Measurements from ENCODE around the gene HNRNPUL1. TPM values are rescaled to one million over a fixed set of nuclear protein-coding genes. Genes with fewer than 3 reads are reported as not detected.

The HNRNPUL1 gene
- total RNA-seq, 1 donor from 2014 or later, result 116 TPM

DNA sequence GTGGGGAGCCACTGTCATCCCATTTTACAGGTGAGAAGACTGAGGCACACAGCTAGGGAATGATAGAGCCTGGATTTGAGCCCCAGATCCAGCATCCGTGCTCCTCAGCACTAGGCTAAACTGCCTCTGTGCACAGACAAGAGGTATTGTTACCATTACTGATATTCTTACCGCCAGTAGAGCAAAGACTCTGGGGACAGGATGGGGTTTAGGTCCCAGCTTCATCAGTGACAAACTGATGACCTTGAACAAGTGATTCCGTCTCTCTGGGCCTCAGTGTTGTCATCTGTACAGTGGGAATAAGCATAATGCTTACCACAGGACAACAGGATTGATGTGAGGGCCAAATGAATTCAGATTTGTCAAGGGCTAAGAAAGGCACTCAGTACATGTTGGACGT lies 28.7 kb upstream of the HNRNPUL1 start:
- no peak for DNase-seq (ENCODE audit: extremely low spot score in 2 of 2)
- H3K36me3 ChIP-seq, result peaks cover 0 to 50% of the 10 kb centered on the region in 2 donors
- no peaks in the 10 kb centered on the region for H3K9me3 ChIP-seq
- intact Hi-C loops (cut with DNase I), result no loop called here
- H3K27ac ChIP-seq, result no peak overlapping the region
- H3K4me1 ChIP-seq, result no peaks in the 10 kb centered on the region
- H3K4me3 ChIP-seq, result no peak overlapping the region
- H3K27me3 ChIP-seq, result no peaks in the 10 kb centered on the region
- TF ChIP-seq POLR2AphosphoS5 (IDR thresholded peaks at IDR 0.05; ENCODE audit: insufficient read depth in 1 of 2, low read depth in 1 of 2) (no peak), CTCF (IDR thresholded peaks at IDR 0.05) (no peak), POLR2A (IDR thresholded peaks at IDR 0.05) (no peak)

- peaks cover 0 to 69% of the 10 kb centered on the region in 2 donors for H3K36me3 ChIP-seq
- intact Hi-C loops (cut with DNase I), result no loop called here
- no peak for DNase-seq (ENCODE audit: extremely low spot score in 2 of 2)
- no peak overlapping the region for H3K27ac ChIP-seq
- TF ChIP-seq CTCF (IDR thresholded peaks at IDR 0.05), result no peak
- no peak for TF ChIP-seq POLR2A (IDR thresholded peaks at IDR 0.05)
- TF ChIP-seq POLR2AphosphoS5 (IDR thresholded peaks at IDR 0.05; ENCODE audit: insufficient read depth in 1 of 2, low read depth in 1 of 2), result peak in 1 of 2 donors; percentile 13
- no peaks in the 10 kb centered on the region for H3K27me3 ChIP-seq
- no peaks in the 10 kb centered on the region for H3K4me1 ChIP-seq
- H3K9me3 ChIP-seq, result no peaks in the 10 kb centered on the region
- no peak overlapping the region for H3K4me3 ChIP-seq
Measured at GRCh38 chr19:41238244-41238643, 25.9 kb upstream of the HNRNPUL1 start.

DNA sequence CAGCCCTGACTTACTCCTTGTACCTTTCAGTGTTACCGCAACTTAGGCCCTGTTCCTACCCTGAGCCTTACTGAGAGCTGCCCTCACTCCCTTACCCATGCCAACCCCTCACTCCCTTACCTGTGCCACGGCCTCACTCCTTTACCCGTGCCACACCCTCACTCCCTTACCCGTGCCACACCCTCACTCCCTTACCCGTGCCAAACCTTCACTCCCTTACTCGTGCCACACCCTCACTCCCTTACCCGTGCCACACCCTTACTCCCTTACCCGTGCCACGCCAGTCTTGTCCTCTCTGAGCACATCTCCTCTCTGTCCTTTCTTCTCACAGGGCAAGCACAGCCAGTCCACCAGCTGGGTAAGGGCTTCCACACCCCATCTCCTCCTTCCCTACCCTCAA lies 24.8 kb upstream of the HNRNPUL1 start:
- H3K36me3 ChIP-seq, result peaks cover 0 to 68% of the 10 kb centered on the region in 2 donors
- no peaks in the 10 kb centered on the region for H3K4me1 ChIP-seq
- H3K27ac ChIP-seq, result no peak overlapping the region
- no peaks in the 10 kb centered on the region for H3K27me3 ChIP-seq
- TF ChIP-seq POLR2A (IDR thresholded peaks at IDR 0.05) (no peak), POLR2AphosphoS5 (IDR thresholded peaks at IDR 0.05; ENCODE audit: insufficient read depth in 1 of 2, low read depth in 1 of 2) (no peak), CTCF (IDR thresholded peaks at IDR 0.05) (no peak)
- H3K4me3 ChIP-seq, result no peak overlapping the region
- intact Hi-C loops (cut with DNase I), result no loop called here
- no peaks in the 10 kb centered on the region for H3K9me3 ChIP-seq
- no peak for DNase-seq (ENCODE audit: extremely low spot score in 2 of 2)

GRCh38 chr19:41239961-41240574 lies 24.1 kb upstream of the HNRNPUL1 start:
- DNase-seq (ENCODE audit: extremely low spot score in 2 of 2), result no peak
- Histone ChIP-seq H3K36me3 (peaks cover 0 to 66% of the 10 kb centered on the region in 2 donors), H3K4me3 (no peak overlapping the region), H3K27me3 (no peaks in the 10 kb centered on the region), H3K27ac (no peak overlapping the region), H3K4me1 (no peaks in the 10 kb centered on the region), H3K9me3 (no peaks in the 10 kb centered on the region)
- TF ChIP-seq POLR2A (IDR thresholded peaks at IDR 0.05) (no peak), CTCF (IDR thresholded peaks at IDR 0.05) (no peak), POLR2AphosphoS5 (IDR thresholded peaks at IDR 0.05; ENCODE audit: insufficient read depth in 1 of 2, low read depth in 1 of 2) (no peak)
- intact Hi-C loops (cut with DNase I), result no loop called here

DNA sequence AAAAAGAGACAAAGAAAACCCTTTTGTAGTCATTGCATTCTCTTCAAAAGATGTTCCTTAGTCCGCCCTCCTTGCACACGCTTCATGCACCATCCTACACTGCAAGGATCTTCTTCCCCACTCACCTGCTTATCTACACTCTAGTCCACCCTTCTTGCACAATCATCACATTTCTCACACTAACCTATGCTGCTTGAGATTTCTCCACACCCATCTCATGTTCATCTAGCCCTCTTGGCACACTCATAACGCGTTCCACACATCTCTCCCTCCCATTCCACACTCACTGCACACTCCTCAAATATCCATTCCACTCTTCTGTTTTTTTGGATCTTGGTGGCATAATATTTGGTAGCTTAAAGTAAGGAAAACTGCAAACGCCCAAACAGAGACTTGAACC lies 22.3 kb upstream of the HNRNPUL1 start:
- H3K36me3 ChIP-seq, result peaks cover 0 to 75% of the 10 kb centered on the region in 2 donors
- H3K9me3 ChIP-seq, result no peaks in the 10 kb centered on the region
- H3K27ac ChIP-seq, result no peak overlapping the region
- H3K4me3 ChIP-seq, result no peak overlapping the region
- no peaks in the 10 kb centered on the region for H3K27me3 ChIP-seq
- TF ChIP-seq CTCF (IDR thresholded peaks at IDR 0.05) (no peak), POLR2A (IDR thresholded peaks at IDR 0.05) (no peak), POLR2AphosphoS5 (IDR thresholded peaks at IDR 0.05; ENCODE audit: insufficient read depth in 1 of 2, low read depth in 1 of 2) (no peak)
- intact Hi-C loops (cut with DNase I), result no loop called here
- DNase-seq (ENCODE audit: extremely low spot score in 2 of 2), result no peak
- no peaks in the 10 kb centered on the region for H3K4me1 ChIP-seq

Data from vagina (tissue), 2 donors.